Left lung (tissue), 10 donors: ENCODE results near the gene MEGF8. TPM values are rescaled to one million over a fixed set of nuclear protein-coding genes. Genes with fewer than 3 reads are reported as not detected.

Source experiments
- ATAC-seq: fragments of 200-7000 bp; cut with Tn5 transposase; one replicate; pipeline ENCODE4 v1.9.1; 2020; ENCODE audit warnings: moderate library complexity
- DNase-seq, 4 donors: peaks; one replicate each; pipeline ENCODE4 v3.0.0-alpha.2; 2013 to 2020
- H3K27ac ChIP-seq, 2 donors: fragments of 200-600 bp; sonication (generic) in 1 of 2; one replicate each; pipeline versions ENCODE4 v1.5.0 to v1.8.0; 2020 to 2021
- H3K27me3 ChIP-seq, 2 donors: fragments of 200-600 bp; sonication (generic) in 1 of 2; one replicate each; pipeline versions ENCODE4 v1.5.0 to v1.8.0; 2020 to 2021
- H3K36me3 ChIP-seq, 2 donors: fragments of 200-600 bp; sonication (generic) in 1 of 2; one replicate each; pipeline versions ENCODE4 v1.5.0 to v1.8.0; 2020 to 2021
- H3K4me1 ChIP-seq, 2 donors: fragments of 200-600 bp; one replicate each; pipeline ENCODE4 v1.8.0; 2021
- H3K4me3 ChIP-seq, 2 donors: fragments of 200-600 bp; sonication (generic) in 1 of 2; one replicate each; pipeline versions ENCODE4 v1.5.0 to v1.8.0; 2020 to 2021; ENCODE audit warnings: mild to moderate bottlenecking in 1 of 2
- H3K9me3 ChIP-seq, 2 donors: fragments of 200-600 bp; sonication (generic) in 1 of 2; one replicate each; pipeline versions ENCODE4 v1.5.0 to v1.8.0; 2020 to 2021
- CTCF ChIP-seq, 2 donors: fragments of 200-600 bp; sonication (generic) in 1 of 2; IDR thresholded peaks; one replicate each; pipeline versions ENCODE4 v1.5.0 to v1.8.0; 2021; ENCODE audit warnings: antibody characterized with exemption in 2 of 2
- intact Hi-C, 2 donors: fragments of 100-400 bp; cut with DNase I; formaldehyde crosslinking; loops; one replicate each; pipeline versions ENCODE4 v1.11.2 to v1.14.2; 2022
- polyA plus RNA-seq, 6 donors: library from polyadenylated mRNA; unstranded; fragments of 120-200 nt; gene quantifications; one replicate each; pipeline ENCODE4 v1.2.1, GENCODE V29; 2013; ENCODE audit not compliant: insufficient read length in 6 of 6
- total RNA-seq, 2 donors: library from RNA; stranded (reverse); fragmentation: NEBNext Ultra II Directional; extraction: Animal tissue kit (Norgen Biotek cat#: 25700); gene quantifications; one replicate each; pipeline ENCODE4 v1.2.1, GENCODE V29; 2021
- donor health status: DM: no; HTN: yes; CAD: no.
- donor health status: DM: no; HTN: no; CAD: no.

Gene MEGF8
- total and polyA plus RNA-seq, 8 donors = 15.7 to 38.9 (median 34.8) TPM

- Histone ChIP-seq H3K27ac (peak overlapping the region; percentile 34 to 42), H3K9me3 (no peaks in the 10 kb centered on the region), H3K27me3 (peaks cover 0 to 27% of the 10 kb centered on the region in 2 donors), H3K4me1 (peaks cover 11 to 42% of the 10 kb centered on the region in 2 donors), H3K36me3 (no peaks in the 10 kb centered on the region), H3K4me3 (peak overlapping the region; percentile 51 to 66)
- no peak for TF ChIP-seq CTCF (IDR thresholded peaks at IDR 0.05)
- intact Hi-C loops = no loop called here
- peak; percentile 83 to 92 (median 89) for DNase-seq
- peak; percentile 95 for ATAC-seq
These were observed 98.3 kb downstream of the MEGF8 start for GRCh38 chr19:42423462-42424344.

- Histone ChIP-seq H3K27me3 (peaks cover 0 to 27% of the 10 kb centered on the region in 2 donors), H3K4me3 (peak overlapping the region in 1 of 2 donors; percentile 66), H3K4me1 (peaks cover 11 to 42% of the 10 kb centered on the region in 2 donors), H3K36me3 (no peaks in the 10 kb centered on the region), H3K27ac (no peak overlapping the region), H3K9me3 (no peaks in the 10 kb centered on the region)
- no peak for TF ChIP-seq CTCF (IDR thresholded peaks at IDR 0.05)
- ATAC-seq (no peak), DNase-seq (peak in 1 of 4 donors; percentile 29)
- intact Hi-C loops = no loop called here
These were observed 98.9 kb downstream of the MEGF8 start for GRCh38 chr19:42424345-42424707.

- peak in 1 of 4 donors; percentile 28 for DNase-seq
- Histone ChIP-seq H3K4me1 (peaks cover 11 to 42% of the 10 kb centered on the region in 2 donors), H3K27ac (no peak overlapping the region), H3K9me3 (no peaks in the 10 kb centered on the region), H3K36me3 (no peaks in the 10 kb centered on the region), H3K27me3 (peaks cover 0 to 27% of the 10 kb centered on the region in 2 donors), H3K4me3 (no peak overlapping the region)
- intact Hi-C loops = no loop called here
- no peak for ATAC-seq
- no peak for TF ChIP-seq CTCF (IDR thresholded peaks at IDR 0.05)
These were observed 99.3 kb downstream of the MEGF8 start for GRCh38 chr19:42424712-42425131.

- Histone ChIP-seq H3K27ac (no peak overlapping the region), H3K27me3 (peaks cover 0 to 27% of the 10 kb centered on the region in 2 donors), H3K4me3 (no peak overlapping the region), H3K4me1 (peaks cover 11 to 25% of the 10 kb centered on the region in 2 donors), H3K9me3 (no peaks in the 10 kb centered on the region), H3K36me3 (no peaks in the 10 kb centered on the region)
- ATAC-seq = no peak
- DNase-seq = no peak
- no peak for TF ChIP-seq CTCF (IDR thresholded peaks at IDR 0.05)
- intact Hi-C loops = no loop called here
These were observed 101.2 kb downstream of the MEGF8 start for GRCh38 chr19:42426643-42427042.

GRCh38 chr19:42427313-42427712 is 101.9 kb downstream of the MEGF8 start, which contains the start of gene LIPE:
Gene LIPE, minus strand, starts transcription at chr19:42427388. Its CDS starts 239 bp downstream, at chr19:42427149.
- TF ChIP-seq CTCF (IDR thresholded peaks at IDR 0.05) = no peak
- Histone ChIP-seq H3K4me1 (peaks cover 10 to 18% of the 10 kb centered on the region in 2 donors), H3K36me3 (no peaks in the 10 kb centered on the region), H3K4me3 (no peak within 1 kb of the TSS), H3K9me3 (no peaks in the 10 kb centered on the region), H3K27me3 (peaks cover 0 to 27% of the 10 kb centered on the region in 2 donors), H3K27ac (no peak within 1 kb of the TSS)
- no peak for DNase-seq
- ATAC-seq = no peak
- intact Hi-C loops = no loop called here
